Measurements from ENCODE around the gene TXLNA. TPM values are rescaled to one million over a fixed set of nuclear protein-coding genes. Genes with fewer than 3 reads are reported as not detected.

Gene TXLNA
- total RNA-seq, 1 donor from 2014 or later = 83.8 TPM

DNA sequence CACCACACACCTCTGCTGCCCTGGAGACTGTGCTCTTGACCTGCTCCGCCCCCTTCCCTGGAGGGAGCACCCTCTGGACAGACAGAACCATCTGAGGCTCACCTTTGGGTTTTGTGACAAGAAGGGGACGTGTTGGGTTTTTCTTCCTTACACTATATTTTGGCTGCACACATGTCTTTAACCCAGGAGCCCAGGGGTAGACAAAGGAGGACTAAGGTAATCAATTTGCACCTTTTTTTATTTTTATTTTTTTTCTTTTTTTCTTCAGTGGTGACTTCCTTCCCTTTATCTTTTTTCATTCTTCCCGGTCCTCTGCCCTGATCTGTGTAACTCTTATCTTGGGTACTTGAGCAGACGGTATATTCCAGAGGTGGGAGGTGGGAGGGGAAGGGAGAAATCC is 8.5 kb upstream of the TXLNA start:
- Histone ChIP-seq H3K36me3 (peaks cover 79 to 82% of the 10 kb centered on the region in 2 donors), H3K27ac (no peak overlapping the region), H3K4me1 (no peaks in the 10 kb centered on the region), H3K4me3 (no peak overlapping the region), H3K27me3 (no peaks in the 10 kb centered on the region), H3K9me3 (no peaks in the 10 kb centered on the region)
- TF ChIP-seq, protein P1, sequence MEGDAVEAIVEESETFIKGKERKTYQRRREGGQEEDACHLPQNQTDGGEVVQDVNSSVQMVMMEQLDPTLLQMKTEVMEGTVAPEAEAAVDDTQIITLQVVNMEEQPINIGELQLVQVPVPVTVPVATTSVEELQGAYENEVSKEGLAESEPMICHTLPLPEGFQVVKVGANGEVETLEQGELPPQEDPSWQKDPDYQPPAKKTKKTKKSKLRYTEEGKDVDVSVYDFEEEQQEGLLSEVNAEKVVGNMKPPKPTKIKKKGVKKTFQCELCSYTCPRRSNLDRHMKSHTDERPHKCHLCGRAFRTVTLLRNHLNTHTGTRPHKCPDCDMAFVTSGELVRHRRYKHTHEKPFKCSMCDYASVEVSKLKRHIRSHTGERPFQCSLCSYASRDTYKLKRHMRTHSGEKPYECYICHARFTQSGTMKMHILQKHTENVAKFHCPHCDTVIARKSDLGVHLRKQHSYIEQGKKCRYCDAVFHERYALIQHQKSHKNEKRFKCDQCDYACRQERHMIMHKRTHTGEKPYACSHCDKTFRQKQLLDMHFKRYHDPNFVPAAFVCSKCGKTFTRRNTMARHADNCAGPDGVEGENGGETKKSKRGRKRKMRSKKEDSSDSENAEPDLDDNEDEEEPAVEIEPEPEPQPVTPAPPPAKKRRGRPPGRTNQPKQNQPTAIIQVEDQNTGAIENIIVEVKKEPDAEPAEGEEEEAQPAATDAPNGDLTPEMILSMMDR (IDR thresholded peaks at IDR 0.05) = no peak
- intact Hi-C loops (cut with DNase I) = loop anchor here (10.0 kb wide), 1 partner anchor 156 kb away; the partner anchor contains the start of gene KHDRBS1
- no peak for DNase-seq (ENCODE audit: low spot score in 2 of 2)

DNA sequence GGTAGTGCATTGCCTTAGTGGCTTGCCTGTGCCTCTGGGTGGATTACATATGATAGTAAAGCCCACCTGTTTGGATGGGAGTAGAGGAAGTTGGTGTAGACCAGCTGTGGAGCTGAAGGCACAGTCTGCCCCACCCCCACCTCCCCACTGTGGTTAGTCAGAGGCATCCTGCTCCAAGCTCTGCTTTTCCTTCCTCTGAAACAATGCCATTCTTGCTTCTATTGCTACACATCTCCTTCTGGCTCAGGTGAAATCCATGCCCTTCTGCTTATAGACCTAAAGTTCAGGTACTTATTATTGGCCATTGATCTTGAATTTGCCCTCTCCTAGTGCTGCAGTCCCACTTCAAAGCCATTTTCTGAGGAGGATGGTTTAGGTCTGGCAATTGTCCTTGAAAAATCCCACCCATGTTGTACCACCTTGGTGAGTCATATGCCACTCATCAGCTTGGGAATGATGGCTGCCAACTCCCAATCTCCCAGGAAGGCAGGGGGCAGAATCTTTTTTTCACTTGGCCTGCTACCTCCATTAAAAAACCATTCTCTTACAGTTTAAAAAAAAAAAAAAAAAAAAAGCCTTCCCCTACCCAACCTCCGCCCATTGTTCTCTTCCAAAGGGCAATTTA is 6.7 kb upstream of the TXLNA start:
- DNase-seq (ENCODE audit: low spot score in 2 of 2) = no peak
- intact Hi-C loops (cut with DNase I) = loop anchor here (10.0 kb wide), 1 partner anchor 158 kb away; the partner anchor contains the start of gene KHDRBS1
- H3K9me3 ChIP-seq = no peaks in the 10 kb centered on the region
- no peak overlapping the region for H3K27ac ChIP-seq
- TF ChIP-seq, protein P1 (IDR thresholded peaks at IDR 0.05) = no peak
- no peaks in the 10 kb centered on the region for H3K4me1 ChIP-seq
- peaks cover 64 to 65% of the 10 kb centered on the region in 2 donors for H3K36me3 ChIP-seq
- no peak overlapping the region for H3K4me3 ChIP-seq
- no peaks in the 10 kb centered on the region for H3K27me3 ChIP-seq

DNA sequence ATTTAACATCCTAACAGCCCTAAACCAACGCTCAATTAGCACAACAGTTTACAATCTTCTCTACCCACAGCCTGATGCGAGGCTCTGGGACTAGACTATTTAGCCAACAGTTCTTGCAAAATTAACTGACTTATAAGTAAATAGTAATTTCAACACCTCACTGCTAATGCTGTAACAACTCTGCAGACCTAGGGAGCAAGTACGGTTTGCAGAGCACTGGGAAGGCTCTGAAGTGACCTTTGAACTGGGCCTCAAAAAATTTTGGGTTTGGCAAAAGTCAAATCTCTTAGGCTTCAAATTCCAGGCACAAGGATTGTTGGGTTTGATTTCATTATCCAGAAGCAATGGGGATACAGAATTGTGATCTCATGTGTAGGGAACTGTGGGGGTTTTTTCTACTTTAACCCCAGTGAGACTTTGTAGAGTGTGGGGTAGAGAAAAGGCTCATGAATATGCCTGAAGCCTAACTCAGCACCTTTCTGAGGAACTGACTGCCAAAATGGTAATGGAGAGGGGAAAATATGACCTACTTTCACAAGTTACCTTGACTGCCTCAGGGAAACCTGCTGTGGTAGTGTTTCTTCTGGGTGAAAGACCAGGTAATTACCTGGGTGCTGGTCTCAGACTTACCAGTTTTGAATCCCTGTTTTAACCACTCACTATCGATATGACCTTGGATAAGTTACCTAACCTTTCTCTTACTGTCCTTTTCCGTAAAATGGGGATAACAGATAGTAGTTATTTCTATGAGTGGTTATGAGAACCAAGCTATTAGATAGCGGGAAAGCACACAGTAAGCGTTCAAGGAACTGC is 889 bp upstream of the TXLNA start:
- Histone ChIP-seq H3K4me1 (peaks cover 15 to 20% of the 10 kb centered on the region in 2 donors), H3K4me3 (peak overlapping the region; percentile 73 to 79), H3K27me3 (no peaks in the 10 kb centered on the region), H3K36me3 (peaks cover 16 to 33% of the 10 kb centered on the region in 2 donors), H3K9me3 (no peaks in the 10 kb centered on the region), H3K27ac (peak overlapping the region; percentile 94)
- DNase-seq (ENCODE audit: low spot score in 2 of 2) = no peak
- TF ChIP-seq, protein P1 (IDR thresholded peaks at IDR 0.05) = no peak
- intact Hi-C loops (cut with DNase I) = loop anchor here (1.0 to 10.0 kb wide), 5 partner anchors 62 to 164 kb away; partner anchors contain the start of genes HDAC1, KHDRBS1, KPNA6 and TMEM39B

- H3K36me3 ChIP-seq = peaks cover 15 to 32% of the 10 kb centered on the region in 2 donors
- peaks cover 17 to 24% of the 10 kb centered on the region in 2 donors for H3K4me1 ChIP-seq
- H3K4me3 ChIP-seq = peak overlapping the region; percentile 73 to 79
- TF ChIP-seq, protein P1 (IDR thresholded peaks at IDR 0.05) = no peak
- H3K27me3 ChIP-seq = no peaks in the 10 kb centered on the region
- peak overlapping the region; percentile 94 for H3K27ac ChIP-seq
- no peaks in the 10 kb centered on the region for H3K9me3 ChIP-seq
- DNase-seq (ENCODE audit: low spot score in 2 of 2) = no peak
- intact Hi-C loops (cut with DNase I) = loop anchor here (1.0 to 10.0 kb wide), 5 partner anchors 62 to 164 kb away; partner anchors contain the start of genes HDAC1, KHDRBS1, KPNA6 and TMEM39B
Observed at GRCh38 chr1:32179193-32179442, 357 bp upstream of the TXLNA start.

DNA sequence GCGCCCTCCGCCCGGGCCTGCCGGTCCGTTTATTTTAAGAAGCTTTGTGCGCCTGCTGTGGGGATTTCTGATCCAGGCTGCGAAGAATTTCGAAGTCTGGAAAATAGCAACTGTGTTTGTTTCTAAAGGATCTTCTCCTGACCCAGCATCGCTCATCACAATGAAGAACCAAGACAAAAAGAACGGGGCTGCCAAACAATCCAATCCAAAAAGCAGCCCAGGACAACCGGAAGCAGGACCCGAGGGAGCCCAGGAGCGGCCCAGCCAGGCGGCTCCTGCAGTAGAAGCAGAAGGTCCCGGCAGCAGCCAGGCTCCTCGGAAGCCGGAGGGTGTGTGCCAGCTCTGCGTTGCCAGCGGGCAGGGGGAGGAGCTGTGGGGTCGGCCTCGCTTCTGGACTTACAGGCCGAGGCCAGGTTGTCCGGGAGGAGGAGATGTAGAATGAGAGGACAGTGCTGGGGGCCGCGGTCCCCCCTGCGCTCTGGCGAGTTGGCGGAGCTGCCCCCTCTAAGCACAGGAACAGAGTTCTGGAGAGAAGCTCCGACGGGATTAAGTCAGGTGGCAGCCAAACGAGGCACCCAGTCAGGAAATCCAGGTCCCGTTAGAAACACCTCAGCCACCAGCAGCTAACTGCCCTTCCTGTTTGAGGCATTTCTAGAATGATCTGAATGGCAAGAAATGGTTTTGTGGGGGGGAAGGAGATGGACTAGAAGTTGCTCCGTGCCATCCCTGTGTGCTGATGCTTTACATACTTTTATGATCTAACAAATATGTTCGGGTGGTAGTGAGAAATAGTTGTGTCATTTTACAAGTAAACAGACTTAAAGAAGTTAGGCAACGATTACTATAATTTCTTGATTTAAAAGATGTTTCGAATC is 948 bp downstream of the TXLNA start:
- intact Hi-C loops (cut with DNase I) = loop anchor here (1.0 kb wide), 2 partner anchors 20 to 42 kb away; partner anchors contain the start of genes CCDC28B, EIF3I and TMEM234
- TF ChIP-seq, protein P1 (IDR thresholded peaks at IDR 0.05) = no peak
- Histone ChIP-seq H3K4me3 (peak overlapping the region; percentile 73 to 79), H3K27me3 (no peaks in the 10 kb centered on the region), H3K9me3 (no peaks in the 10 kb centered on the region), H3K27ac (peak overlapping the region; percentile 94), H3K4me1 (peaks cover 19 to 29% of the 10 kb centered on the region in 2 donors), H3K36me3 (peaks cover 22 to 34% of the 10 kb centered on the region in 2 donors)
- DNase-seq (ENCODE audit: low spot score in 2 of 2) = peak in 1 of 2 donors; percentile 77
